ENCODE results near the gene DLG4. TPM values are rescaled to one million over a fixed set of nuclear protein-coding genes. Genes with fewer than 3 reads are reported as not detected.
A peak's percentile ranks its signal among the peaks of the same experiment; 100 is the strongest.

The DLG4 gene
- polyA plus RNA-seq, 1 experiment: 10.2 TPM

- Histone ChIP-seq H3K9me3 (ENCODE audit: control insufficient read depth, insufficient read depth, low read length) (no peaks in the 10 kb centered on the region; the same call in 1 of the 2 replicates), H3K4me3 (ENCODE audit: low read depth, low read length) (peak overlapping the region; percentile 88), H3K27ac (ENCODE audit: low read depth, low read length) (peak overlapping the region; percentile 73), H3K27me3 (ENCODE audit: control insufficient read depth, insufficient read depth, low read length) (no peaks in the 10 kb centered on the region)
- POLR2A ChIA-PET: interaction anchor here (0.6 to 5.7 kb wide), 7 partner anchors 9 to 452 kb away, joined by 3 to 42 read pairs (median 3); partner anchors contain the start of genes ACADVL, CTDNEP1, DLG4 and TMEM256
- CTCF ChIA-PET: no interaction called here
- TF ChIP-seq CTCF (IDR thresholded peaks at IDR 0.05; ENCODE audit: low read depth, low read length): no peak
- no peak for DNase-seq (ENCODE audit: low read depth, low spot score)
These were observed 14.1 kb upstream of the DLG4 start for GRCh38 chr17:7233701-7234082.

- Histone ChIP-seq H3K27ac (ENCODE audit: low read depth, low read length) (no peak overlapping the region), H3K4me3 (ENCODE audit: low read depth, low read length) (peak overlapping the region; percentile 88), H3K9me3 (ENCODE audit: control insufficient read depth, insufficient read depth, low read length) (no peaks in the 10 kb centered on the region; the same call in 1 of the 2 replicates), H3K27me3 (ENCODE audit: control insufficient read depth, insufficient read depth, low read length) (no peaks in the 10 kb centered on the region)
- ChIA-PET POLR2A (interaction anchor here (5.7 kb wide), 1 partner anchor 12 kb away, joined by 42 read pairs; the partner anchor contains the start of genes ACADVL and DLG4), CTCF (interaction anchor here (1.3 to 1.5 kb wide), 2 partner anchors 11 to 186 kb away, joined by 4 to 7 read pairs; no protein-coding TSS in a partner anchor)
- no peak for DNase-seq (ENCODE audit: low read depth, low spot score)
- TF ChIP-seq CTCF (IDR thresholded peaks at IDR 0.05; ENCODE audit: low read depth, low read length): no peak
These were observed 12.5 kb upstream of the DLG4 start for GRCh38 chr17:7232114-7232513.

- no peak for TF ChIP-seq CTCF (IDR thresholded peaks at IDR 0.05; ENCODE audit: low read depth, low read length)
- Histone ChIP-seq H3K4me3 (ENCODE audit: low read depth, low read length) (no peak overlapping the region), H3K27ac (ENCODE audit: low read depth, low read length) (no peak overlapping the region), H3K27me3 (ENCODE audit: control insufficient read depth, insufficient read depth, low read length) (no peaks in the 10 kb centered on the region), H3K9me3 (ENCODE audit: control insufficient read depth, insufficient read depth, low read length) (no peaks in the 10 kb centered on the region; the same call in 1 of the 2 replicates)
- ChIA-PET CTCF (no interaction called here), POLR2A (no interaction called here)
- no peak for DNase-seq (ENCODE audit: low read depth, low spot score)
These were observed 9.9 kb upstream of the DLG4 start for GRCh38 chr17:7229504-7229903.

GRCh38 chr17:7228920-7229319, 9.3 kb upstream of the DLG4 start:
- H3K27ac ChIP-seq (ENCODE audit: low read depth, low read length): no peak overlapping the region
- no peaks in the 10 kb centered on the region for H3K27me3 ChIP-seq (ENCODE audit: control insufficient read depth, insufficient read depth, low read length)
- ChIA-PET POLR2A (no interaction called here), CTCF (no interaction called here)
- TF ChIP-seq CTCF (IDR thresholded peaks at IDR 0.05; ENCODE audit: low read depth, low read length): no peak
- no peaks in the 10 kb centered on the region; the same call in 1 of the 2 replicates for H3K9me3 ChIP-seq (ENCODE audit: control insufficient read depth, insufficient read depth, low read length)
- no peak overlapping the region for H3K4me3 ChIP-seq (ENCODE audit: low read depth, low read length)
- DNase-seq (ENCODE audit: low read depth, low spot score): no peak

- ChIA-PET CTCF (no interaction called here), POLR2A (no interaction called here)
- no peak overlapping the region for H3K4me3 ChIP-seq (ENCODE audit: low read depth, low read length)
- no peak for DNase-seq (ENCODE audit: low read depth, low spot score)
- H3K27ac ChIP-seq (ENCODE audit: low read depth, low read length): no peak overlapping the region
- no peak for TF ChIP-seq CTCF (IDR thresholded peaks at IDR 0.05; ENCODE audit: low read depth, low read length)
- no peaks in the 10 kb centered on the region; the same call in 1 of the 2 replicates for H3K9me3 ChIP-seq (ENCODE audit: control insufficient read depth, insufficient read depth, low read length)
- H3K27me3 ChIP-seq (ENCODE audit: control insufficient read depth, insufficient read depth, low read length): no peaks in the 10 kb centered on the region
These were observed 7.4 kb upstream of the DLG4 start for GRCh38 chr17:7226721-7227710.
